H1 (cell line): ENCODE results near the gene ABLIM1. TPM values are rescaled to one million over a fixed set of nuclear protein-coding genes. Genes with fewer than 3 reads are reported as not detected.

ENCODE experiments used
- CTCF ChIA-PET: fragments of 300-600 bp; sonication (Branson Sonifier 250); formaldehyde crosslinking; loops from one replicate; lab custom pipeline; 2021; ENCODE audit not compliant: partially characterized antibody; lab: Charles Lee
- POLR2A ChIA-PET: fragments of 300-600 bp; sonication (Branson Sonifier 250); formaldehyde crosslinking; loops from one replicate; lab custom pipeline; 2021; ENCODE audit warnings: inconsistent platforms; ENCODE audit not compliant: partially characterized antibody; lab: Charles Lee
- DNase-seq, 2 experiments: peaks; one replicate each; pipeline versions ENCODE4 v3.0.0 to v3.0.0-alpha.2; 2010 to 2022; ENCODE audit warnings: low spot score in 2 of 2, low read depth in 1 of 2, mixed read lengths in 1 of 2
- FAIRE-seq: peaks from 2 replicates; lab custom pipeline; 2011; peaks lifted over from hg19 to GRCh38; lab: Jason Lieb, UNC
- H2AFZ ChIP-seq: 2 replicates; pipeline ENCODE4 v1.8.1; 2012; ENCODE audit warnings: low read length, inconsistent platforms
- H2AK5ac ChIP-seq: 2 replicates; pipeline ENCODE4 v1.6.1; 2013; ENCODE audit warnings: low read depth, low read length
- H2BK120ac ChIP-seq: replicated peaks from 2 replicates; pipeline ENCODE3; 2013; ENCODE audit warnings: low read depth, low read length, inconsistent platforms
- H2BK12ac ChIP-seq: 2 replicates; pipeline ENCODE4 v1.6.1; 2013; ENCODE audit warnings: low read depth, low read length
- H2BK15ac ChIP-seq: 2 replicates; pipeline ENCODE4 v1.6.1; 2013; ENCODE audit warnings: low read length
- H2BK20ac ChIP-seq: 2 replicates; pipeline ENCODE4 v1.6.1; 2013; ENCODE audit warnings: low read length
- H2BK5ac ChIP-seq: 2 replicates; pipeline ENCODE4 v1.6.1; 2013; ENCODE audit warnings: low read depth, low read length
- H3K14ac ChIP-seq: 2 replicates; pipeline ENCODE4 v1.6.1; 2013; ENCODE audit warnings: inconsistent platforms; ENCODE audit not compliant: insufficient read length
- H3K18ac ChIP-seq: 2 replicates; pipeline ENCODE4 v1.6.1; 2013; ENCODE audit warnings: low read length; ENCODE audit errors: extremely low read depth
- H3K23ac ChIP-seq: 2 replicates; pipeline ENCODE4 v1.6.1; 2013; ENCODE audit warnings: inconsistent platforms; ENCODE audit not compliant: insufficient read length
- H3K23me2 ChIP-seq: 2 replicates; pipeline ENCODE4 v1.6.1; 2013; ENCODE audit warnings: low read depth, low read length
- H3K27ac ChIP-seq: 2 replicates; pipeline ENCODE4 v1.6.1; 2011; ENCODE audit warnings: low read depth, low read length, inconsistent platforms
- H3K27me3 ChIP-seq, 4 experiments: replicated peaks in 1 of 4; 1 replicate in 1 of 4; 2 replicates in 3 of 4; pipeline versions ENCODE4 v1.6.1 to v1.8.1; 2011 to 2013; ENCODE audit warnings: low read length in 3 of 4, mild to moderate bottlenecking in 3 of 4, inconsistent platforms in 2 of 4, mixed read lengths in 2 of 4, moderate library complexity in 1 of 4; ENCODE audit not compliant: control insufficient read depth in 3 of 4, insufficient read depth in 3 of 4; ENCODE audit errors: extremely low read depth in 1 of 4
- H3K36me3 ChIP-seq, 4 experiments: 2 replicates each; pipeline versions ENCODE4 v1.6.1 to v1.8.1; 2011 to 2013; ENCODE audit warnings: mild to moderate bottlenecking in 4 of 4, low read length in 3 of 4, moderate library complexity in 2 of 4, control low read depth in 1 of 4, inconsistent platforms in 1 of 4; ENCODE audit not compliant: insufficient read depth in 4 of 4, control insufficient read depth in 2 of 4
- H3K4ac ChIP-seq: replicated peaks from 2 replicates; pipeline ENCODE3; 2013; ENCODE audit warnings: low read length, low read depth, mixed read lengths, inconsistent platforms; ENCODE audit not compliant: insufficient read length
- H3K4me1 ChIP-seq, 4 experiments: replicated peaks in 1 of 4; 1 replicate in 1 of 4; 2 replicates in 3 of 4; pipeline versions ENCODE4 v1.6.1 to v1.8.1; 2011 to 2013; ENCODE audit warnings: low read length in 3 of 4, inconsistent platforms in 2 of 4, mixed read lengths in 1 of 4; ENCODE audit not compliant: insufficient read depth in 4 of 4, control insufficient read depth in 3 of 4
- H3K4me2 ChIP-seq, 2 experiments: 2 replicates each; pipeline versions ENCODE4 v1.6.1 to v1.8.1; 2011 to 2013; ENCODE audit warnings: low read depth in 2 of 2, low read length in 2 of 2, control low read depth in 1 of 2, inconsistent platforms in 1 of 2, mild to moderate bottlenecking in 1 of 2; ENCODE audit not compliant: insufficient read depth in 1 of 2
- H3K4me3 ChIP-seq, 4 experiments: fragments of 200-600, 300-600 bp in 1 of 4; sonication (generic), shearing (Covaris generic), sonication (Bioruptor Twin) in 1 of 4; 2 replicates each; pipeline versions ENCODE4 v1.5.1 to v1.8.1; 2011 to 2016; ENCODE audit warnings: low read length in 4 of 4, low read depth in 3 of 4, control low read depth in 2 of 4, inconsistent platforms in 2 of 4, mild to moderate bottlenecking in 2 of 4, mixed read lengths in 1 of 4, moderate library complexity in 1 of 4; ENCODE audit not compliant: insufficient read depth in 2 of 4; ENCODE audit errors: extremely low read depth in 1 of 4
- H3K56ac ChIP-seq: replicated peaks from 2 replicates; pipeline ENCODE3; 2013; ENCODE audit warnings: low read depth, mild to moderate bottlenecking, mixed read lengths, low read length, inconsistent platforms; ENCODE audit not compliant: insufficient read length
- H3K79me1 ChIP-seq: 2 replicates; pipeline ENCODE4 v1.6.1; 2013; ENCODE audit warnings: low read depth, low read length, control low read depth
- H3K79me2 ChIP-seq, 2 experiments: 2 replicates each; pipeline versions ENCODE4 v1.6.1 to v1.8.1; 2012 to 2013; ENCODE audit warnings: low read length in 2 of 2, mild to moderate bottlenecking in 2 of 2, inconsistent platforms in 1 of 2; ENCODE audit not compliant: insufficient read depth in 2 of 2, control insufficient read depth in 1 of 2
- H3K9ac ChIP-seq, 4 experiments: replicated peaks in 1 of 4; 1 replicate in 1 of 4; 2 replicates in 3 of 4; pipeline versions ENCODE4 v1.6.1 to v1.8.1; 2011 to 2013; ENCODE audit warnings: low read depth in 3 of 4, low read length in 3 of 4, control low read depth in 2 of 4, mild to moderate bottlenecking in 2 of 4, moderate library complexity in 2 of 4, inconsistent platforms in 1 of 4; ENCODE audit errors: extremely low read depth in 1 of 4
- H3K9me3 ChIP-seq, 2 experiments: 2 replicates each; pipeline versions ENCODE4 v1.6.1 to v1.8.1; 2012 to 2013; ENCODE audit warnings: mild to moderate bottlenecking in 2 of 2, moderate library complexity in 2 of 2, control low read depth in 1 of 2, inconsistent platforms in 1 of 2, low read depth in 1 of 2, low read length in 1 of 2, mixed read lengths in 1 of 2; ENCODE audit not compliant: insufficient read depth in 2 of 2
- H4K20me1 ChIP-seq, 2 experiments: replicated peaks in 1 of 2; 2 replicates each; pipeline versions ENCODE3 to v1.8.1; 2011 to 2013; ENCODE audit warnings: inconsistent platforms in 2 of 2, low read length in 2 of 2, mild to moderate bottlenecking in 1 of 2; ENCODE audit not compliant: insufficient read depth in 2 of 2, control insufficient read depth in 1 of 2
- H4K5ac ChIP-seq: 2 replicates; pipeline ENCODE4 v1.6.1; 2013; ENCODE audit warnings: low read length, low read depth, mixed read lengths, inconsistent platforms; ENCODE audit not compliant: insufficient read length
- H4K8ac ChIP-seq: 2 replicates; pipeline ENCODE4 v1.8.0; 2013; ENCODE audit warnings: mild to moderate bottlenecking, moderate library complexity, low read length, inconsistent platforms; ENCODE audit not compliant: insufficient read depth; ENCODE audit errors: extremely low read depth
- H4K91ac ChIP-seq: replicated peaks from 2 replicates; pipeline ENCODE3; 2013; ENCODE audit warnings: low read length, mixed read lengths, inconsistent platforms; ENCODE audit not compliant: insufficient read length
- RAD21 ChIP-seq, 2 experiments: IDR thresholded peaks in 1 of 2; conservative IDR thresholded peaks in 1 of 2; 2 replicates each; pipeline ENCODE4 v1.6.1; 2011; ENCODE audit warnings: low read depth in 2 of 2, low read length in 2 of 2, improper control_type of control experiment in 1 of 2, inconsistent platforms in 1 of 2, mild to moderate bottlenecking in 1 of 2, moderate library complexity in 1 of 2
- WGBS, 2 experiments: shearing (Covaris generic) in 1 of 2; methylation state at CpG; one replicate each; pipeline versions ENCODE4 v1.1.6 to v1.1.7; 2013 to 2015; ENCODE audit warnings: low lambda C conversion rate in 2 of 2, mixed read lengths in 2 of 2, inconsistent platforms in 1 of 2, low coverage in 1 of 2, missing lambda C conversion rate in 1 of 2; ENCODE audit not compliant: insufficient replicate concordance in 2 of 2, insufficient coverage in 1 of 2, insufficient read length in 1 of 2; ENCODE audit errors: extremely low coverage in 1 of 2, missing lambda C conversion rate in 1 of 2; 5-methylcytosine and 5-hydroxymethylcytosine counted together
- polyA plus RNA-seq, 7 experiments: library from polyadenylated mRNA; depleted of rRNA in 3 of 7; stranded (reverse) in 5 of 7; unstranded in 2 of 7; fragments of >200 nt in 5 of 7; fragments of 200-250 nt in 2 of 7; gene quantifications; 1 replicate in 5 of 7; 2 replicates in 1 of 7; 4 replicates in 1 of 7; pipeline versions ENCODE4 v1.2.1 to v1.2.3, GENCODE V29; 2011 to 2013; ENCODE audit warnings: missing spikeins in 2 of 7, mixed read lengths in 2 of 7
- total RNA-seq: library from RNA; stranded (reverse); fragmentation: NEBNext Ultra II Directional; extraction: Animal tissue kit (Norgen Biotek cat#: 25700); gene quantifications from 2 replicates; pipeline ENCODE4 v1.2.1, GENCODE V29; 2021
- TF ChIP-seq, protein P1 (sequence below): IDR thresholded peaks from 2 replicates; pipeline ENCODE4 v1.6.1; 2012; ENCODE audit warnings: low read length, inconsistent platforms

The ABLIM1 gene
- total and polyA plus RNA-seq, 2 of the 8 experiments (the other 6 are each of a cell fraction or from before 2014, with no cell fraction given) = 51.2 to 51.7 TPM

DNA sequence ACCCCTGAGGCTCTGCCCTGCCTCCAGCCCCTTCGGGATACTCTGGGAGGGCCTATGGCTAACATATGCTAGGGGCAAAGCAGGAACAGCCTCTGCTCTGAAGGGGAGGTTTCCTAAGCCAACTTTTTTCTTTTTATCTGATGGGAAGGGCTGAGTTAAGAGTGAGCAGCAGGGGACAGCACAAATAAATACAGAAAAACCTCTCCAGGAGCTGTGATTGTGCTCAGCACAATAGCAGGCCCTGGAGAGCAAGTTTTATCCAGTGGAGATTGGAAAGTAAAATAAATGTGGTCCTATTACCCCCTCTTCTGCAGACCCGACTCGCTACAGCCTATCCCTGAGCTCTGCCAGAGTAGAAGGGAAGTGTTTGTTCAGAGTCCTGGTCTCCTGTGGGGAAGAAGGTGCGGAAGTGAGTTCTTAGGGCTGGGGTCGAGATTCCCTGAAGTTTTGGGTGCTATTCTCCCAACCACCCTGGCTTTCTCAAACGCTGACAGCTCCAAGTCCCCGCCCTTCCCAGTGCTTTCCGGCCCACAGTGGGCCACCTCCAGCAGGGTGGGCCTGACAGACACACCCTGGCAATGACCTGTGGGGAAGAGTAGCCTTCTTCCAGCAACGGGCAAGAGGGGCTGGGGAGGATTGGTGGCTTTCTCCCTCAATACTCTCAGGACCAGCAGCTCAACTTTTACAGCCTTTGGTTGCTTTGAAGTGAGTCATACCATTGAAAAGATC is 230.8 kb downstream of the ABLIM1 start:
- no peaks in the 10 kb centered on the region for H3K36me3 ChIP-seq
- ChIA-PET CTCF (interaction anchor here (0.6 to 20.2 kb wide), 18 partner anchors 10 to 748 kb away, joined by 3 to 269 read pairs (median 4); partner anchors contain the start of gene AFAP1L2), POLR2A (no interaction called here)

More for the DNA sequence above, 230.8 kb downstream of the ABLIM1 start:
- Histone ChIP-seq H3K4me2 (no peak overlapping the region), H4K91ac (no peak overlapping the region), H3K79me1 (no peaks in the 10 kb centered on the region), H2BK12ac (no peak overlapping the region), H3K27ac (no peak overlapping the region), H2AK5ac (no peak overlapping the region), H4K8ac (no peak overlapping the region; the same call in 1 of the 2 replicates), H2BK20ac (no peak overlapping the region), H3K9ac (no peak overlapping the region), H3K4me1 (peaks cover 0 to 5% (median 0%) of the 10 kb centered on the region in 4 experiments; a peak in 1 of 7 replicates), H3K18ac (no peak overlapping the region), H3K9me3 (no peaks in the 10 kb centered on the region), H3K23ac (no peak overlapping the region), H3K56ac (no peak overlapping the region), H2BK120ac (no peak overlapping the region), H2BK5ac (no peak overlapping the region), H3K4ac (no peak overlapping the region), H3K4me3 (no peak overlapping the region), H2AFZ (no peak overlapping the region), H2BK15ac (no peak overlapping the region), H3K79me2 (no peaks in the 10 kb centered on the region), H3K23me2 (no peaks in the 10 kb centered on the region), H4K5ac (no peak overlapping the region), H3K14ac (no peak overlapping the region), H3K27me3 (no peaks in the 10 kb centered on the region; a peak in 1 of 7 replicates), H4K20me1 (no peaks in the 10 kb centered on the region)
- TF ChIP-seq, protein P1, sequence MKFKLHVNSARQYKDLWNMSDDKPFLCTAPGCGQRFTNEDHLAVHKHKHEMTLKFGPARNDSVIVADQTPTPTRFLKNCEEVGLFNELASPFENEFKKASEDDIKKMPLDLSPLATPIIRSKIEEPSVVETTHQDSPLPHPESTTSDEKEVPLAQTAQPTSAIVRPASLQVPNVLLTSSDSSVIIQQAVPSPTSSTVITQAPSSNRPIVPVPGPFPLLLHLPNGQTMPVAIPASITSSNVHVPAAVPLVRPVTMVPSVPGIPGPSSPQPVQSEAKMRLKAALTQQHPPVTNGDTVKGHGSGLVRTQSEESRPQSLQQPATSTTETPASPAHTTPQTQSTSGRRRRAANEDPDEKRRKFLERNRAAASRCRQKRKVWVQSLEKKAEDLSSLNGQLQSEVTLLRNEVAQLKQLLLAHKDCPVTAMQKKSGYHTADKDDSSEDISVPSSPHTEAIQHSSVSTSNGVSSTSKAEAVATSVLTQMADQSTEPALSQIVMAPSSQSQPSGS = no peak
- peak; percentile 39 to 40; a peak in 3 of 4 replicates for TF ChIP-seq RAD21 (IDR thresholded peaks at IDR 0.05 in 1 of 2, conservative IDR thresholded peaks at IDR 0.05 in 1 of 2; ENCODE audit: low read depth in 2 of 2, low read length in 2 of 2)
- DNase-seq = no peak
- WGBS, 2 experiments = 88% methylated on average over 9 of the region's 9 CpGs; no CpG with 5 or more reads in 1 of the 2 experiments
- peak; percentile 50 for FAIRE-seq
